ENCODE results near the gene SMURF2. TPM values are rescaled to one million over a fixed set of nuclear protein-coding genes. Genes with fewer than 3 reads are reported as not detected.
"Not testable (repeated sequence)": the region's sequence is repeated elsewhere in the genome, so short reads cannot be mapped to it uniquely, and the experiment has no call there.

SMURF2 gene
- total RNA-seq, 1 donor from 2014 or later: 78.5 TPM

- no peak for DNase-seq
These were observed 31.5 kb downstream of the SMURF2 start for GRCh38 chr17:64630309-64631223.

GRCh38 chr17:64628641-64629040 is 33.5 kb downstream of the SMURF2 start:
- no peak for DNase-seq

GRCh38 chr17:64627797-64628196 is 34.3 kb downstream of the SMURF2 start:
- DNase-seq: no peak

- no peak for DNase-seq
These were observed 35.3 kb downstream of the SMURF2 start for GRCh38 chr17:64626827-64627226.

GRCh38 chr17:64625541-64625940 is 36.6 kb downstream of the SMURF2 start:
- no peak for DNase-seq

GRCh38 chr17:64622931-64623654 is 39.0 kb downstream of the SMURF2 start:
- DNase-seq: no peak

GRCh38 chr17:64621772-64622171 is 40.3 kb downstream of the SMURF2 start:
- DNase-seq: no peak

- no peak for DNase-seq
These were observed 43.3 kb downstream of the SMURF2 start for GRCh38 chr17:64618848-64619247.

GRCh38 chr17:64617125-64617780 is 44.9 kb downstream of the SMURF2 start:
- no peak for DNase-seq

GRCh38 chr17:64615028-64615677 is 47.0 kb downstream of the SMURF2 start:
- no peak for DNase-seq

- DNase-seq: no peak
These were observed 47.7 kb downstream of the SMURF2 start for GRCh38 chr17:64614266-64615027.

- DNase-seq: no peak
These were observed 50.7 kb downstream of the SMURF2 start for GRCh38 chr17:64611369-64611768.

- not testable (repeated sequence) for DNase-seq
These were observed 51.9 kb downstream of the SMURF2 start for GRCh38 chr17:64610244-64610643.

- DNase-seq: no peak
These were observed 53.5 kb downstream of the SMURF2 start for GRCh38 chr17:64608571-64608981.

- no peak for DNase-seq
These were observed 54.1 kb downstream of the SMURF2 start for GRCh38 chr17:64607862-64608565.

- DNase-seq: not testable (repeated sequence)
These were observed 57.6 kb downstream of the SMURF2 start for GRCh38 chr17:64604532-64604931.

- no peak for DNase-seq
These were observed 58.1 kb downstream of the SMURF2 start for GRCh38 chr17:64603987-64604386.

GRCh38 chr17:64599827-64600226 is 62.3 kb downstream of the SMURF2 start:
- DNase-seq: no peak

GRCh38 chr17:64599187-64599676 is 62.9 kb downstream of the SMURF2 start:
- DNase-seq: no peak

GRCh38 chr17:64598672-64599071 is 63.4 kb downstream of the SMURF2 start:
- no peak for DNase-seq

GRCh38 chr17:64596988-64597387 is 65.1 kb downstream of the SMURF2 start:
- DNase-seq: no peak
